ENCODE data around the gene NFATC3.

DNA sequence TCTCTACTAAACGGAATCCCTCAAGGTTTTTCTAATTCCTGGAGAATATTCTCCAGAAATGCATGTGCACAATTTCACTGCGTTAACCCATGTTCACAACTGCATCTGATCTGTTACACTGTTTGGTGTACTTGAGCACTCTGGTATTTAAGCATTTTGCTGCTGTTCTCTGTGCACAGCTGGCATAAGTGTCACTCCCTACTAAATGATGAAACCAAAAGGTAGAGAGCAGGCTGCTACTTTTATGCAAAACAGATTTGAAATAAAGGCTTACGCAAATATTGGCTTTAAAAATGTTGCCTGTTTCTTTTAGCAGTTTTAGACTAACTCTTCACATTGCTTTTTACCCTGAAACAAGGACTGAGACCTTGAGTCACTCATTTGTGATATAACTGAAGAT is 109.1 kb downstream of the NFATC3 start:
- TF ChIP-seq POLR2AphosphoS5 (IDR thresholded peaks at IDR 0.05), result no peak
- TF ChIP-seq, protein P1, sequence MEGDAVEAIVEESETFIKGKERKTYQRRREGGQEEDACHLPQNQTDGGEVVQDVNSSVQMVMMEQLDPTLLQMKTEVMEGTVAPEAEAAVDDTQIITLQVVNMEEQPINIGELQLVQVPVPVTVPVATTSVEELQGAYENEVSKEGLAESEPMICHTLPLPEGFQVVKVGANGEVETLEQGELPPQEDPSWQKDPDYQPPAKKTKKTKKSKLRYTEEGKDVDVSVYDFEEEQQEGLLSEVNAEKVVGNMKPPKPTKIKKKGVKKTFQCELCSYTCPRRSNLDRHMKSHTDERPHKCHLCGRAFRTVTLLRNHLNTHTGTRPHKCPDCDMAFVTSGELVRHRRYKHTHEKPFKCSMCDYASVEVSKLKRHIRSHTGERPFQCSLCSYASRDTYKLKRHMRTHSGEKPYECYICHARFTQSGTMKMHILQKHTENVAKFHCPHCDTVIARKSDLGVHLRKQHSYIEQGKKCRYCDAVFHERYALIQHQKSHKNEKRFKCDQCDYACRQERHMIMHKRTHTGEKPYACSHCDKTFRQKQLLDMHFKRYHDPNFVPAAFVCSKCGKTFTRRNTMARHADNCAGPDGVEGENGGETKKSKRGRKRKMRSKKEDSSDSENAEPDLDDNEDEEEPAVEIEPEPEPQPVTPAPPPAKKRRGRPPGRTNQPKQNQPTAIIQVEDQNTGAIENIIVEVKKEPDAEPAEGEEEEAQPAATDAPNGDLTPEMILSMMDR (IDR thresholded peaks at IDR 0.05), result no peak

Measured in sigmoid colon (tissue), 4 donors.